HEK293 (cell line): ENCODE data around the gene SLC17A4.

Source experiments
- CTCF ChIA-PET: fragments of 350-600 bp; formaldehyde crosslinking; extraction: SDS; loops from one replicate; lab custom pipeline; 2021; ENCODE audit warnings: antibody characterized with exemption; lab: Yijun Ruan, JAX
- POLR2A ChIA-PET: fragments of 300-600 bp; formaldehyde crosslinking; extraction: SDS; loops from one replicate; lab custom pipeline; 2020; ENCODE audit warnings: antibody characterized with exemption, inconsistent platforms; lab: Yijun Ruan, JAX
- H3K27ac ChIP-seq: fragments of 200-500 bp; sonication (Bioruptor generic); 2 replicates; pipeline ENCODE4 v1.5.1; 2014; ENCODE audit warnings: low read depth, low read length, control low read depth, inconsistent platforms; ENCODE audit errors: extremely low read depth
- H3K36me3 ChIP-seq, 2 experiments: fragments of 200-500 bp in 1 of 2; sonication (Bioruptor generic) in 1 of 2; 1 replicate in 1 of 2; 2 replicates in 1 of 2; pipeline ENCODE4 v1.5.1; 2014 to 2017; ENCODE audit warnings: inconsistent platforms in 2 of 2, low read length in 2 of 2; ENCODE audit not compliant: control insufficient read depth in 2 of 2, insufficient read depth in 1 of 2
- H3K4me1 ChIP-seq: fragments of 200-500 bp; sonication (Bioruptor generic); 2 replicates; pipeline ENCODE4 v1.5.1; 2014; ENCODE audit warnings: mild to moderate bottlenecking, low read length, inconsistent platforms; ENCODE audit not compliant: control insufficient read depth, insufficient read depth
- H3K4me3 ChIP-seq: 2 replicates; pipeline ENCODE4 v1.5.1; 2011; ENCODE audit warnings: low read depth, mild to moderate bottlenecking, control low read depth, low read length, moderate library complexity
- H3K9me3 ChIP-seq: fragments of 200-500 bp; sonication (Bioruptor generic); 2 replicates; pipeline ENCODE4 v1.5.1; 2014; ENCODE audit warnings: low read depth, low read length, inconsistent platforms; ENCODE audit not compliant: control insufficient read depth, insufficient read depth
- HOXD13 ChIP-seq: sonication (generic); formaldehyde crosslinking; IDR thresholded peaks from 2 replicates; pipeline ENCODE4 v1.8.0; 2022; ENCODE audit warnings: missing genetic modification reagents, borderline replicate concordance
- KLF10 ChIP-seq: fragments of 450-650 bp; IDR thresholded peaks from 2 replicates; pipeline ENCODE4 v1.5.1; 2018; ENCODE audit warnings: missing biosample characterization, mild to moderate bottlenecking, missing genetic modification characterization
- KLF7 ChIP-seq: fragments of 450-650 bp; formaldehyde crosslinking; IDR thresholded peaks from 2 replicates; pipeline ENCODE4 v1.5.1; 2016; ENCODE audit warnings: missing biosample characterization, missing genetic modification characterization, borderline replicate concordance
- PRDM1 ChIP-seq: fragments of 450-650 bp; formaldehyde crosslinking; IDR thresholded peaks from 2 replicates; pipeline ENCODE4; 2016; ENCODE audit warnings: missing biosample characterization, missing genetic modification characterization
- SP3 ChIP-seq: fragments of 450-650 bp; formaldehyde crosslinking; IDR thresholded peaks from 2 replicates; pipeline ENCODE4 v1.5.1; 2016; ENCODE audit warnings: missing biosample characterization, missing genetic modification characterization
- WT1 ChIP-seq: fragments of 450-650 bp; formaldehyde crosslinking; IDR thresholded peaks from 2 replicates; pipeline ENCODE4 v1.5.1; 2016; ENCODE audit warnings: missing biosample characterization, missing genetic modification characterization
- ZBTB17 ChIP-seq: fragments of 450-650 bp; formaldehyde crosslinking; IDR thresholded peaks from 2 replicates; pipeline ENCODE4 v1.5.1; 2016; ENCODE audit warnings: missing biosample characterization, missing genetic modification characterization
- ZFHX2 ChIP-seq: fragments of 450-650 bp; formaldehyde crosslinking; conservative IDR thresholded peaks from 2 replicates; pipeline ENCODE4 v1.5.1; 2016; ENCODE audit warnings: missing biosample characterization, missing genetic modification characterization
- ZIC2 ChIP-seq: fragments of 450-650 bp; formaldehyde crosslinking; IDR thresholded peaks from 2 replicates; pipeline ENCODE4 v1.5.1; 2016; ENCODE audit warnings: missing biosample characterization, missing genetic modification characterization
- ZNF10 ChIP-seq: fragments of 450-650 bp; formaldehyde crosslinking; IDR thresholded peaks from 2 replicates; pipeline ENCODE4 v1.5.1; 2017; ENCODE audit warnings: missing biosample characterization, missing genetic modification characterization
- ZNF146 ChIP-seq: fragments of 450-650 bp; formaldehyde crosslinking; IDR thresholded peaks from 2 replicates; pipeline ENCODE4 v1.5.1; 2016; ENCODE audit warnings: missing biosample characterization, missing genetic modification characterization
- ZNF214 ChIP-seq: fragments of 450-650 bp; formaldehyde crosslinking; IDR thresholded peaks from 2 replicates; pipeline ENCODE4 v1.5.1; 2017; ENCODE audit warnings: missing biosample characterization, mild to moderate bottlenecking, missing genetic modification characterization, borderline replicate concordance
- ZNF24 ChIP-seq: fragments of 450-650 bp; formaldehyde crosslinking; IDR thresholded peaks from 2 replicates; pipeline ENCODE4 v1.5.1; 2016; ENCODE audit warnings: missing biosample characterization, missing genetic modification characterization
- ZNF266 ChIP-seq: fragments of 450-650 bp; formaldehyde crosslinking; IDR thresholded peaks from 2 replicates; pipeline ENCODE4 v1.5.1; 2016; ENCODE audit warnings: missing biosample characterization, missing genetic modification characterization, low read depth
- ZNF426 ChIP-seq: fragments of 450-650 bp; formaldehyde crosslinking; IDR thresholded peaks from 2 replicates; pipeline ENCODE4 v1.5.1; 2017; ENCODE audit warnings: missing biosample characterization, missing genetic modification characterization, mild to moderate bottlenecking, inconsistent platforms, moderate library complexity
- ZNF433 ChIP-seq: fragments of 450-650 bp; formaldehyde crosslinking; IDR thresholded peaks from 2 replicates; pipeline ENCODE4 v1.5.1; 2016; ENCODE audit warnings: missing biosample characterization, missing genetic modification characterization, low read depth
- ZNF48 ChIP-seq: fragments of 450-650 bp; formaldehyde crosslinking; IDR thresholded peaks from 2 replicates; pipeline ENCODE4 v1.5.1; 2016; ENCODE audit warnings: missing biosample characterization, missing genetic modification characterization
- ZNF530 ChIP-seq: fragments of 450-650 bp; formaldehyde crosslinking; IDR thresholded peaks from 2 replicates; pipeline ENCODE4 v1.5.1; 2016; ENCODE audit warnings: low read depth, missing biosample characterization, missing genetic modification characterization
- ZNF561 ChIP-seq: fragments of 450-650 bp; IDR thresholded peaks from 2 replicates; pipeline ENCODE4 v1.5.1; 2018; ENCODE audit warnings: missing biosample characterization, missing genetic modification characterization, borderline replicate concordance
- ZNF571 ChIP-seq: fragments of 450-650 bp; formaldehyde crosslinking; IDR thresholded peaks from 2 replicates; pipeline ENCODE4 v1.5.0; 2017; ENCODE audit warnings: missing biosample characterization, missing genetic modification characterization
- TF ChIP-seq, protein P1 (sequence below): fragments of 450-650 bp; formaldehyde crosslinking; IDR thresholded peaks from 2 replicates; pipeline ENCODE4 v1.5.1; 2016; ENCODE audit warnings: missing biosample characterization, missing genetic modification characterization
- TF ChIP-seq, protein P2 (sequence below): fragments of 450-650 bp; formaldehyde crosslinking; IDR thresholded peaks from 2 replicates; pipeline ENCODE4 v1.5.1; 2016; ENCODE audit warnings: missing biosample characterization, missing genetic modification characterization
- TF ChIP-seq, protein P3 (sequence below): fragments of 450-650 bp; formaldehyde crosslinking; IDR thresholded peaks from 2 replicates; pipeline ENCODE4 v1.5.1; 2016; ENCODE audit warnings: missing biosample characterization, missing genetic modification characterization
- TF ChIP-seq, protein P4 (sequence below): fragments of 450-650 bp; formaldehyde crosslinking; IDR thresholded peaks from 2 replicates; pipeline ENCODE4 v1.5.1; 2016; ENCODE audit warnings: missing biosample characterization, missing genetic modification characterization
- TF ChIP-seq, protein P5 (sequence below): fragments of 450-650 bp; formaldehyde crosslinking; IDR thresholded peaks from 2 replicates; pipeline ENCODE4 v1.5.1; 2016; ENCODE audit warnings: missing biosample characterization, missing genetic modification characterization, borderline replicate concordance
- TF ChIP-seq, protein P6 (sequence below): fragments of 450-650 bp; IDR thresholded peaks from 2 replicates; pipeline ENCODE4 v1.5.1; 2018; ENCODE audit warnings: missing biosample characterization, mild to moderate bottlenecking, missing genetic modification characterization

Gene SLC17A4

DNA sequence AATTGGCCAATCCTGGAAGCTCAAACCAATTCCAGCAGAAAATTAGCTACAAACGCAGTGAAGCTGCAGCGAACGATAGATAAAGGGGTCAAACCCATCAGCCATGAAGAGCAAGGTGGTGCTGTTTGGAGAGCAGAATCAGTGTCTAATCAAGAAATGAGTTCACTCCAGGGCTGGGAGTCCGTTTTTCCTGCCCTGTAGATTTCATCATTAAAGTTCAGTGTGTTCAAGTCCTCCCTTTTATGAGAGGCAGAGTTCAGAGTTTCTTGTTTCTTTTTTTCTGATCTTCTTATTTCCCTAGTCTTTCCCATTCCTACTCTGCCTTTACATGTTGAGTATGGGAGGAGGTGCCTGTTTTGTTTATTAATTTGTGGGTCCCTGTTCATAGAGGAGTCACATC lies 46.9 kb downstream of the SLC17A4 start:
- POLR2A ChIA-PET, result no interaction called here

DNA sequence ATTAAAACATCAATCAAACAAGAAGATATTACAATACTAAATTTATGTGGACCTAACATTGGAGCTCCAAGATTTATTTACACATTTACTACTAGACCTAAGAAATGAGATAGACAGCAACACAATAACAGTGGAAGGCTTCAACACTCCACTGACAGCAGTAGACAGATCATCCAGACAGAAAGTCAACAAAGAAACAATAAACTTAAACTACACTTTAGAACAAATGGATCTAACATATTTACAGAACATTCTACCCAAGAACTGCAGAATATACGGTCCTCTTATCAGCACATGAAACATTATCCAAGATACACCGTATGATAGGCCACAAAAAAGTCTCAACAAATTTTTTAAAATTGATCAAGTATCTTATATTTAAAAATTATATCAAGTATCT lies 50.3 kb downstream of the SLC17A4 start:
- H3K9me3 ChIP-seq, result no peaks in the 10 kb centered on the region
- no peak overlapping the region for H3K4me3 ChIP-seq
- H3K36me3 ChIP-seq, result no peaks in the 10 kb centered on the region
- CTCF ChIA-PET, result interaction anchor here (1.2 to 1.3 kb wide), 2 partner anchors 16 kb away, joined by 9 to 11 read pairs; no protein-coding TSS in a partner anchor
- POLR2A ChIA-PET, result no interaction called here
- no peaks in the 10 kb centered on the region for H3K4me1 ChIP-seq
- no peak overlapping the region for H3K27ac ChIP-seq
- TF ChIP-seq ZNF433 (tag by site-specific recombination) (no peak), ZNF561 (tag by site-specific recombination) (no peak), ZNF146 (tag by site-specific recombination) (no peak), KLF7 (no peak), ZNF266 (no peak), ZNF48 (tag by site-specific recombination) (no peak), ZBTB17 (tag by site-specific recombination) (no peak), PRDM1 (tag by site-specific recombination) (no peak), ZNF24 (tag by site-specific recombination) (no peak)
- TF ChIP-seq, protein P1, sequence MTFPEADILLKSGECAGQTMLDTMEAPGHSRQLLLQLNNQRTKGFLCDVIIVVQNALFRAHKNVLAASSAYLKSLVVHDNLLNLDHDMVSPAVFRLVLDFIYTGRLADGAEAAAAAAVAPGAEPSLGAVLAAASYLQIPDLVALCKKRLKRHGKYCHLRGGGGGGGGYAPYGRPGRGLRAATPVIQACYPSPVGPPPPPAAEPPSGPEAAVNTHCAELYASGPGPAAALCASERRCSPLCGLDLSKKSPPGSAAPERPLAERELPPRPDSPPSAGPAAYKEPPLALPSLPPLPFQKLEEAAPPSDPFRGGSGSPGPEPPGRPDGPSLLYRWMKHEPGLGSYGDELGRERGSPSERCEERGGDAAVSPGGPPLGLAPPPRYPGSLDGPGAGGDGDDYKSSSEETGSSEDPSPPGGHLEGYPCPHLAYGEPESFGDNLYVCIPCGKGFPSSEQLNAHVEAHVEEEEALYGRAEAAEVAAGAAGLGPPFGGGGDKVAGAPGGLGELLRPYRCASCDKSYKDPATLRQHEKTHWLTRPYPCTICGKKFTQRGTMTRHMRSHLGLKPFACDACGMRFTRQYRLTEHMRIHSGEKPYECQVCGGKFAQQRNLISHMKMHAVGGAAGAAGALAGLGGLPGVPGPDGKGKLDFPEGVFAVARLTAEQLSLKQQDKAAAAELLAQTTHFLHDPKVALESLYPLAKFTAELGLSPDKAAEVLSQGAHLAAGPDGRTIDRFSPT, result no peak
- TF ChIP-seq, protein P2, sequence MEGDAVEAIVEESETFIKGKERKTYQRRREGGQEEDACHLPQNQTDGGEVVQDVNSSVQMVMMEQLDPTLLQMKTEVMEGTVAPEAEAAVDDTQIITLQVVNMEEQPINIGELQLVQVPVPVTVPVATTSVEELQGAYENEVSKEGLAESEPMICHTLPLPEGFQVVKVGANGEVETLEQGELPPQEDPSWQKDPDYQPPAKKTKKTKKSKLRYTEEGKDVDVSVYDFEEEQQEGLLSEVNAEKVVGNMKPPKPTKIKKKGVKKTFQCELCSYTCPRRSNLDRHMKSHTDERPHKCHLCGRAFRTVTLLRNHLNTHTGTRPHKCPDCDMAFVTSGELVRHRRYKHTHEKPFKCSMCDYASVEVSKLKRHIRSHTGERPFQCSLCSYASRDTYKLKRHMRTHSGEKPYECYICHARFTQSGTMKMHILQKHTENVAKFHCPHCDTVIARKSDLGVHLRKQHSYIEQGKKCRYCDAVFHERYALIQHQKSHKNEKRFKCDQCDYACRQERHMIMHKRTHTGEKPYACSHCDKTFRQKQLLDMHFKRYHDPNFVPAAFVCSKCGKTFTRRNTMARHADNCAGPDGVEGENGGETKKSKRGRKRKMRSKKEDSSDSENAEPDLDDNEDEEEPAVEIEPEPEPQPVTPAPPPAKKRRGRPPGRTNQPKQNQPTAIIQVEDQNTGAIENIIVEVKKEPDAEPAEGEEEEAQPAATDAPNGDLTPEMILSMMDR (tag by site-specific recombination), result no peak
- TF ChIP-seq, protein P3, sequence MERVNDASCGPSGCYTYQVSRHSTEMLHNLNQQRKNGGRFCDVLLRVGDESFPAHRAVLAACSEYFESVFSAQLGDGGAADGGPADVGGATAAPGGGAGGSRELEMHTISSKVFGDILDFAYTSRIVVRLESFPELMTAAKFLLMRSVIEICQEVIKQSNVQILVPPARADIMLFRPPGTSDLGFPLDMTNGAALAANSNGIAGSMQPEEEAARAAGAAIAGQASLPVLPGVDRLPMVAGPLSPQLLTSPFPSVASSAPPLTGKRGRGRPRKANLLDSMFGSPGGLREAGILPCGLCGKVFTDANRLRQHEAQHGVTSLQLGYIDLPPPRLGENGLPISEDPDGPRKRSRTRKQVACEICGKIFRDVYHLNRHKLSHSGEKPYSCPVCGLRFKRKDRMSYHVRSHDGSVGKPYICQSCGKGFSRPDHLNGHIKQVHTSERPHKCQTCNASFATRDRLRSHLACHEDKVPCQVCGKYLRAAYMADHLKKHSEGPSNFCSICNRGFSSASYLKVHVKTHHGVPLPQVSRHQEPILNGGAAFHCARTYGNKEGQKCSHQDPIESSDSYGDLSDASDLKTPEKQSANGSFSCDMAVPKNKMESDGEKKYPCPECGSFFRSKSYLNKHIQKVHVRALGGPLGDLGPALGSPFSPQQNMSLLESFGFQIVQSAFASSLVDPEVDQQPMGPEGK (tag by site-specific recombination), result no peak

More for the DNA sequence above, 46.9 kb downstream of the SLC17A4 start:
- H3K36me3 ChIP-seq, result no peaks in the 10 kb centered on the region
- TF ChIP-seq ZNF571 (tag by site-specific recombination), result no peak
- TF ChIP-seq ZIC2 (tag by site-specific recombination), result no peak
- no peak for TF ChIP-seq WT1 (tag by site-specific recombination)
- TF ChIP-seq ZNF48 (tag by site-specific recombination), result no peak
- no peak for TF ChIP-seq KLF10
- TF ChIP-seq ZNF214, result no peak
- TF ChIP-seq HOXD13 (CRISPR knock-in tag), result no peak
- TF ChIP-seq ZFHX2 (tag by site-specific recombination), result no peak
- TF ChIP-seq, protein P4, sequence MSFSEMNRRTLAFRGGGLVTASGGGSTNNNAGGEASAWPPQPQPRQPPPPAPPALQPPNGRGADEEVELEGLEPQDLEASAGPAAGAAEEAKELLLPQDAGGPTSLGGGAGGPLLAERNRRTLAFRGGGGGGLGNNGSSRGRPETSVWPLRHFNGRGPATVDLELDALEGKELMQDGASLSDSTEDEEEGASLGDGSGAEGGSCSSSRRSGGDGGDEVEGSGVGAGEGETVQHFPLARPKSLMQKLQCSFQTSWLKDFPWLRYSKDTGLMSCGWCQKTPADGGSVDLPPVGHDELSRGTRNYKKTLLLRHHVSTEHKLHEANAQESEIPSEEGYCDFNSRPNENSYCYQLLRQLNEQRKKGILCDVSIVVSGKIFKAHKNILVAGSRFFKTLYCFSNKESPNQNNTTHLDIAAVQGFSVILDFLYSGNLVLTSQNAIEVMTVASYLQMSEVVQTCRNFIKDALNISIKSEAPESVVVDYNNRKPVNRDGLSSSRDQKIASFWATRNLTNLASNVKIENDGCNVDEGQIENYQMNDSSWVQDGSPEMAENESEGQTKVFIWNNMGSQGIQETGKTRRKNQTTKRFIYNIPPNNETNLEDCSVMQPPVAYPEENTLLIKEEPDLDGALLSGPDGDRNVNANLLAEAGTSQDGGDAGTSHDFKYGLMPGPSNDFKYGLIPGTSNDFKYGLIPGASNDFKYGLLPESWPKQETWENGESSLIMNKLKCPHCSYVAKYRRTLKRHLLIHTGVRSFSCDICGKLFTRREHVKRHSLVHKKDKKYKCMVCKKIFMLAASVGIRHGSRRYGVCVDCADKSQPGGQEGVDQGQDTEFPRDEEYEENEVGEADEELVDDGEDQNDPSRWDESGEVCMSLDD (tag by site-specific recombination), result no peak
- TF ChIP-seq, protein P5, sequence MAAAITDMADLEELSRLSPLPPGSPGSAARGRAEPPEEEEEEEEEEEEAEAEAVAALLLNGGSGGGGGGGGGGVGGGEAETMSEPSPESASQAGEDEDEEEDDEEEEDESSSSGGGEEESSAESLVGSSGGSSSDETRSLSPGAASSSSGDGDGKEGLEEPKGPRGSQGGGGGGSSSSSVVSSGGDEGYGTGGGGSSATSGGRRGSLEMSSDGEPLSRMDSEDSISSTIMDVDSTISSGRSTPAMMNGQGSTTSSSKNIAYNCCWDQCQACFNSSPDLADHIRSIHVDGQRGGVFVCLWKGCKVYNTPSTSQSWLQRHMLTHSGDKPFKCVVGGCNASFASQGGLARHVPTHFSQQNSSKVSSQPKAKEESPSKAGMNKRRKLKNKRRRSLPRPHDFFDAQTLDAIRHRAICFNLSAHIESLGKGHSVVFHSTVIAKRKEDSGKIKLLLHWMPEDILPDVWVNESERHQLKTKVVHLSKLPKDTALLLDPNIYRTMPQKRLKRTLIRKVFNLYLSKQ, result no peak
- no peak for TF ChIP-seq ZNF530 (tag by site-specific recombination)
- TF ChIP-seq, protein P6, sequence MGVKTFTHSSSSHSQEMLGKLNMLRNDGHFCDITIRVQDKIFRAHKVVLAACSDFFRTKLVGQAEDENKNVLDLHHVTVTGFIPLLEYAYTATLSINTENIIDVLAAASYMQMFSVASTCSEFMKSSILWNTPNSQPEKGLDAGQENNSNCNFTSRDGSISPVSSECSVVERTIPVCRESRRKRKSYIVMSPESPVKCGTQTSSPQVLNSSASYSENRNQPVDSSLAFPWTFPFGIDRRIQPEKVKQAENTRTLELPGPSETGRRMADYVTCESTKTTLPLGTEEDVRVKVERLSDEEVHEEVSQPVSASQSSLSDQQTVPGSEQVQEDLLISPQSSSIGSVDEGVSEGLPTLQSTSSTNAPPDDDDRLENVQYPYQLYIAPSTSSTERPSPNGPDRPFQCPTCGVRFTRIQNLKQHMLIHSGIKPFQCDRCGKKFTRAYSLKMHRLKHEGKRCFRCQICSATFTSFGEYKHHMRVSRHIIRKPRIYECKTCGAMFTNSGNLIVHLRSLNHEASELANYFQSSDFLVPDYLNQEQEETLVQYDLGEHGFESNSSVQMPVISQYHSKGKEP, result no peak
- no peak for TF ChIP-seq ZNF426
- no peak for TF ChIP-seq ZNF10 (tag by site-specific recombination)
- TF ChIP-seq SP3 (tag by site-specific recombination), result no peak
- TF ChIP-seq, all 188 proteins: peak for 0
- Histone ChIP-seq H3K4me3 (no peak overlapping the region), H3K4me1 (no peaks in the 10 kb centered on the region), H3K27ac (no peak overlapping the region), H3K9me3 (no peaks in the 10 kb centered on the region)
- CTCF ChIA-PET, result interaction anchor here (1.6 kb wide), 1 partner anchor 13 kb away, joined by 4 read pairs; no protein-coding TSS in a partner anchor
